Measurements from ENCODE around the gene ADCYAP1R1. TPM values are rescaled to one million over a fixed set of nuclear protein-coding genes. Genes with fewer than 3 reads are reported as not detected.

ADCYAP1R1 gene
- total RNA-seq, 1 donor from 2014 or later = 7.8 TPM

DNA sequence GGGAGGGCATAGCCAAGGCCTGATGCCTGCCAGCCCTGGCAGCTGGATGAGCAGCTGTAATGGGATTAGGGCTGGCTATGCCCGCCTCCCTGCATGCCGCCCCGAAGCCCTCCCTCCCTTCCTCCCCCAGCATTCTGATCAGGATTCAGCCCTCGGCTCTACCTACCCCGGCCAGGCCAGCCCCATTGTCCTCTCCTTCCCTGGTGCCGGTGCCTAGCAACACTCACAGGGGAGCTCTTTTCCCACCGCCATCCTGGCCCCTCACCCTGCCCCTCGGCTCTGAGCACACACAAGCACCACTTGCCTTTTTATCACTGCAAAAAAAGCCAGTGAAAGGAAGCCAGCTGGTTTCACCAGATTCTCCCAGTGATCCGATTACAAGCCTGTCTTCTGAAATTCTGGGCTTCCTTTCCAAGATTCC lies 9.0 kb upstream of the ADCYAP1R1 start:
- H3K4me3 ChIP-seq = no peak overlapping the region
- DNase-seq (ENCODE audit: low spot score in 2 of 2) = no peak
- no peaks in the 10 kb centered on the region for H3K36me3 ChIP-seq
- H3K27me3 ChIP-seq = no peaks in the 10 kb centered on the region
- H3K27ac ChIP-seq = no peak overlapping the region
- H3K9me3 ChIP-seq = no peaks in the 10 kb centered on the region
- intact Hi-C loops (cut with DNase I) = no loop called here
- no peaks in the 10 kb centered on the region for H3K4me1 ChIP-seq
- TF ChIP-seq CTCF (IDR thresholded peaks at IDR 0.05) = no peak

DNA sequence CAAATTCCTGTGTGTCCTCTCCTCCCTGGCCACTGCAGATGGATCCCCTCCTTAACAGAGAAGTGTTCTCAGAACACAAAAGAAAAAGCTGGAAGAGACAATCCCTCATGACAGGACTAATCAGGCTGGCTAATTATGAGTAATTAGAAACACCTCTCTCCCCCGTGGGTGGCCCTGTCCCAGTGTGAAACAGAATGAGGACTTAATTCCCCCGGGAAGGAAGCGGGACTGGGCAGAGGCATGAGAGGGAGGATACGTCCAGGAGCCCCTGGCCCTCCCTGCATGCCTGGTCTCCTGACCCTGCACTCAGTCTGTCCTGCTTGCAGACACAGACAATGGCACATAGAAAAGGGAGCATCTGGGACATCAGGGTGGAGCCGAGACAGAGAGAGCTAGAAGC lies 7.6 kb upstream of the ADCYAP1R1 start:
- Histone ChIP-seq H3K9me3 (no peaks in the 10 kb centered on the region), H3K36me3 (no peaks in the 10 kb centered on the region), H3K4me1 (no peaks in the 10 kb centered on the region), H3K27me3 (no peaks in the 10 kb centered on the region), H3K4me3 (no peak overlapping the region), H3K27ac (no peak overlapping the region)
- DNase-seq (ENCODE audit: low spot score in 2 of 2) = no peak
- intact Hi-C loops (cut with DNase I) = no loop called here
- TF ChIP-seq CTCF (IDR thresholded peaks at IDR 0.05) = no peak

DNA sequence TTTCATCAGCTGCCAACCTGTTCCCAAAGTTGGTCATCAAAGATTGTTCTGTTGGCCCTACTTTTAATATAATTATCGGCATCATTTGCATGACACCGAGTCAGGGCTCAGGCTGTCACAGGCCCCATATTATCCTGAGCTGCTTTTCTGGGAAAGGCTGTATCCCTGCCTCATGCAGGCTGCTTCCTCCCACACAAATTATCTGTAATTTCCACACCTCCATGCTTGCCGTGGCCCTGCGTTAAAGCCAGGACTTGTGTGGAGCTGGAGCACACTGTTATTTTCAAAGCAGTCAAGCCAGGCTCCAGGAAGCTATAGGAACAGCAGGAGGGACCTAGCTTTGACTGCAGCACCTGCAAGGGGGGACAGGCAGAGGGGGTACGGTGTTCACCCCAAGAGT lies 5.4 kb upstream of the ADCYAP1R1 start:
- intact Hi-C loops (cut with DNase I) = no loop called here
- Histone ChIP-seq H3K36me3 (no peaks in the 10 kb centered on the region), H3K27me3 (no peaks in the 10 kb centered on the region)

GRCh38 chr7:31047313-31048146 lies 4.6 kb upstream of the ADCYAP1R1 start:
- no peak overlapping the region for H3K4me3 ChIP-seq
- H3K27me3 ChIP-seq = no peaks in the 10 kb centered on the region
- TF ChIP-seq CTCF (IDR thresholded peaks at IDR 0.05) = no peak
- H3K27ac ChIP-seq = no peak overlapping the region
- H3K9me3 ChIP-seq = no peaks in the 10 kb centered on the region
- DNase-seq (ENCODE audit: low spot score in 2 of 2) = no peak
- H3K36me3 ChIP-seq = no peaks in the 10 kb centered on the region
- intact Hi-C loops (cut with DNase I) = no loop called here
- peaks cover 0 to under 1% of the 10 kb centered on the region in 2 donors for H3K4me1 ChIP-seq

More for the DNA sequence above, 5.4 kb upstream of the ADCYAP1R1 start:
- no peak for DNase-seq (ENCODE audit: low spot score in 2 of 2)
- Histone ChIP-seq H3K4me1 (no peaks in the 10 kb centered on the region), H3K9me3 (no peaks in the 10 kb centered on the region), H3K4me3 (no peak overlapping the region), H3K27ac (no peak overlapping the region)
- TF ChIP-seq CTCF (IDR thresholded peaks at IDR 0.05) = no peak

DNA sequence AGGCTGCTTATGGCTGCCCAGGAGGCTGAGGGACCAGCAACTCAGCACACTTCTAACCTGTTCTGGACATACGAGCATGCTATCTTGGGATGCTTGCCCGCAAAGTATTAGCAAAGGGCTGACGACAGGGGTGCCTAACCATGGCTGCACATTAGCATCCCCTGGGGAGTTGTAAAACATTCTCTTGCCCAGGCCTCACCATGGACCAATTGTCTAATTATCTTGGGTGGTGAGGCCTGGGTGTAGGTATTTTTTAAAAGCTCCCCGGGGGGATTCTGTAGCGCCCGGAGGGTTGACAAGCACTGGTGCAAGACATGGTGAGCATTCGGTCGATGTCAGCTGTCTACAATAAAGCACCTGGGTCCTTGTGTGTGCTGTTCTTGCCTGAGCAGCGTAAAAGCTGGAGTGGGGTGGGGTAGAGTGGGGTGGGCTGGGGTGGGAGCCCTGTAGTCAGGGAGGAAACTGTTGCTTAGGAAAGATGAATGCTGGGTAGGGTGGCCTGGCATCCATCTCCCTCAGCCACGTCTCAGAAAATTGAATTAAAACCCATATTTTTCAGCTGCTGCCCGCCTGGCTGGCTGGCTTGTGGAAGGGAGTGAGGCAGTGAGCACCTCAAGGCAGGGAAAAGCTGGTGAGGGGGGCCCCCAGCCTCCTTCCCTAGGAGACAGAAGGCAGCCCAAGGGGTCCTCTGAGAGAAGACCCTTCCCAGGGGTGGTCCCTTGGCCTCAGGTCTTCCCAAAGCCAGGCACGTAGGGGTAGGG lies 2.9 kb upstream of the ADCYAP1R1 start:
- no peaks in the 10 kb centered on the region for H3K27me3 ChIP-seq
- no peak overlapping the region for H3K4me3 ChIP-seq
- H3K9me3 ChIP-seq = no peaks in the 10 kb centered on the region
- no peaks in the 10 kb centered on the region for H3K36me3 ChIP-seq
- H3K4me1 ChIP-seq = peaks cover 0 to 5% of the 10 kb centered on the region in 2 donors
- no peak for DNase-seq (ENCODE audit: low spot score in 2 of 2)
- TF ChIP-seq CTCF (IDR thresholded peaks at IDR 0.05) = no peak
- H3K27ac ChIP-seq = no peak overlapping the region
- intact Hi-C loops (cut with DNase I) = no loop called here

Data from ascending aorta (tissue), 2 donors.